Activated T-cell treated with anti-CD3 and anti-CD28 coated beads, Interleukin-2, amount 50 U/mL, for 72 hours (primary cell): ENCODE results near the gene PPP1R2B. TPM values are rescaled to one million over a fixed set of nuclear protein-coding genes. Genes with fewer than 3 reads are reported as not detected.

Experiments
- ATAC-seq, 2 donors: fragments of 150-1000 bp; cut with Tn5 transposase; replicated peaks in 1 of 2; 2 replicates each; pipeline ENCODE4 v1.10.0; 2021; ENCODE audit warnings: moderate library complexity in 2 of 2, mild to moderate bottlenecking in 1 of 2
- DNase-seq, 2 donors: peaks; one replicate each; pipeline ENCODE4 v3.0.0; 2021 to 2022; ENCODE audit warnings: mixed read lengths in 1 of 2
- H3K27ac Mint-ChIP-seq: one replicate; pipeline ENCODE4 v1.8.0; 2022; ENCODE audit warnings: mild to moderate bottlenecking, moderate library complexity, mixed read lengths
- H3K27me3 Mint-ChIP-seq: one replicate; pipeline ENCODE4 v1.8.0; 2022; ENCODE audit warnings: low read depth, mixed read lengths
- H3K36me3 Mint-ChIP-seq, 2 donors: one replicate each; pipeline ENCODE4 v1.8.0; 2022; ENCODE audit warnings: mixed read lengths in 2 of 2, mild to moderate bottlenecking in 1 of 2; ENCODE audit not compliant: insufficient read depth in 2 of 2
- H3K4me1 Mint-ChIP-seq: one replicate; pipeline ENCODE4 v1.8.0; 2022; ENCODE audit warnings: low read depth, mixed read lengths
- H3K4me3 Mint-ChIP-seq, 2 donors: one replicate each; pipeline ENCODE4 v1.8.0; 2022; ENCODE audit warnings: mild to moderate bottlenecking in 2 of 2, mixed read lengths in 2 of 2, moderate library complexity in 2 of 2
- H3K9me3 Mint-ChIP-seq, 2 donors: one replicate each; pipeline ENCODE4 v1.8.0; 2022; ENCODE audit warnings: mixed read lengths in 2 of 2
- total RNA-seq, 2 donors: library from RNA; stranded (reverse); gene quantifications; one replicate each; pipeline ENCODE4 v1.2.3, GENCODE V29; 2022

Gene PPP1R2B
- total RNA-seq, 2 donors from 2014 or later = 0.34 to 0.42 TPM

DNA sequence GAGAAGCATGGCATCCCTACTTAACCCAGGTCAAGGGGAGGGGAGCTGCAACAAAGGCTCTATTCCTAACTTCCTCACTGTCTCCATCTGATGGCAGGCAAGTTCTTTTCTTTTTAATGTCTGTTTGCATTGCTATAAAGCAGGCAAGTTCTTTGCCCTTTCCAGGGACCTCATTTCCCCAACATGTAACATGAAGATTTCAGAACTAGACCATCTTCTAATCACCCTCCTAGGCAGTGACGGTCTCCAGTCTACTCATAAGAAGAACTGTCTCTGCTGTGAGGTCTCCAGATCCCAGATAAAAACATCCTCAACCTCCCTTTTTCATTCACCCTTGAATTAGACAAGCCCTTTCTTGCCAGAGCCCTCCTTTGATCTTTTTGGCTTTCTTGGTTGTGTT, 42.1 kb downstream of the PPP1R2B start:
- Mint-ChIP-seq H3K4me3 (peak overlapping the region in 1 of 2 donors; percentile 6), H3K9me3 (no peaks in the 10 kb centered on the region), H3K4me1 (peaks cover 47% of the 10 kb centered on the region), H3K27ac (peak overlapping the region; percentile 45), H3K27me3 (no peaks in the 10 kb centered on the region), H3K36me3 (no peaks in the 10 kb centered on the region)
- DNase-seq (no peak), ATAC-seq (peak; percentile 30 to 63)

DNA sequence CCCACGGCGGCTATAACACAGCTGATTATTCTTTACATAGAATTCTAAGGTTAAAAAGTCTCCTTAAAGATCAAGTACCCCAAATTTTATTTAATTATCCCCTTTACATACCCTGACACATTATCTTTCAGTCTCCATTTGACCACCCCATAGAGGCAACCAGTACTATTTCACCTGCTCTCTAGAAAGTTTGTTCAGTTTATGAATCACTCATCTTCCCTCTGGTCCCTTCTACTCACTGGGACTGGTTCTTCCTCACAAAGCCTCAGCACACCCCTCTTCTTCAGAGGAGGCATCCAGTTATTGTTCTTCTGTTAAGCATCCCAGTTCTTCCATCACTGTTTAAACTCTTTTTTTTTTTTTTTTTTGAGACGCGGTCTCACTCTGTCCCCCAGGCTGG, 42.8 kb downstream of the PPP1R2B start:
- Mint-ChIP-seq H3K4me1 (peaks cover 47% of the 10 kb centered on the region), H3K4me3 (peak overlapping the region; percentile 2 to 59), H3K36me3 (no peaks in the 10 kb centered on the region), H3K9me3 (no peaks in the 10 kb centered on the region), H3K27ac (peak overlapping the region; percentile 23), H3K27me3 (no peaks in the 10 kb centered on the region)
- peak; percentile 64 to 75 for ATAC-seq
- DNase-seq = no peak

DNA sequence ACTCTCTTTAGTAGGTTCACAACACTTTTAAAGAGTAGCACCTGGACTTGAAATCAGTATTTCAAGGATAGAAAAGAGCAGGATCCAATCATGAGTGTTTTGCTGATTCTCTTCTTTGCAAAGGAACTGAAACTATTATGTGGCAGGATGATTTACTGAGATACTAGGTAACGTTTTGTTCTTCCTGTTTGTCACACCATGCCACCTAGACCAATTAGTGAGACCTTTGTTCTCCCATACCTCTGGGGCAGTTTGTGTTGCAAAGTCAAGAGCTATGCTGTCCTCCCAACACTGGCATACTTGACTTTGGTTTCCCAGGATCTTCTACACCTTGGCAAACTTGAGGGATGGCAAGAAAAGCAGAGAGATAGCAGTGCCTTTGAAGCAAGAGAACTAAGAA, 43.4 kb downstream of the PPP1R2B start:
- no peaks in the 10 kb centered on the region for H3K36me3 Mint-ChIP-seq
- peak overlapping the region; percentile 23 for H3K27ac Mint-ChIP-seq
- H3K4me3 Mint-ChIP-seq = peak overlapping the region; percentile 2 to 59
- H3K4me1 Mint-ChIP-seq = peaks cover 47% of the 10 kb centered on the region
- ATAC-seq (peak; percentile 52 to 54), DNase-seq (no peak)
- no peaks in the 10 kb centered on the region for H3K9me3 Mint-ChIP-seq
- H3K27me3 Mint-ChIP-seq = no peaks in the 10 kb centered on the region

DNA sequence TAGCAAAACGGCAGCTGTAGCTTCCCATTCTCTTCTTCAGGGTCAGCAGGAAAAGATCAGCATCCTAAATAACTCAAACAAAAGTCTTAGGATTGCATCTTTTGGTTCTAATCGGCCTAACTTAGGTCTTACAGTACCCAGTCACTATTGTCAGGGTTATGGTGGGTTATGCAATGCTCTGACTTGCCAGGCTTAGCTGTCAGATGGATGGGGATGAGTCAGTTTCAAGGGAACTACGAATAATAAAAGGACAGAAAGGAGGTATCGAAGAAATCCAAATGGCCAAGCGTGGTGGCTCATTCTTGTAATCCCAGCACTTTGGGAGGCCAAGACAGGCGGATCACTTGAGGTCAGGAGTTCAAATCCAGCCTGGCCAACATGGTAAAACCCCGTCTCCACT, 46.5 kb downstream of the PPP1R2B start:
- Mint-ChIP-seq H3K4me1 (peaks cover 24% of the 10 kb centered on the region), H3K27ac (no peak overlapping the region), H3K9me3 (peaks cover 0 to 2% of the 10 kb centered on the region in 2 donors), H3K27me3 (no peaks in the 10 kb centered on the region), H3K4me3 (no peak overlapping the region), H3K36me3 (peaks cover 1 to 2% of the 10 kb centered on the region in 2 donors)
- no peak for ATAC-seq
- DNase-seq = no peak

Other genes starting within 250 kb of the PPP1R2B start
- 10 to 100 TPM in 1 of 2 donors, 1 to 10 TPM in 1; 7.3 to 10.6 TPM for gene TIMD4, start 112.9 kb downstream of the PPP1R2B start, total RNA-seq
- gene HAVCR1, start 208.8 kb downstream of the PPP1R2B start, total RNA-seq = 1 to 10 TPM; 2.6 to 2.7 TPM